Chondrocyte (in vitro differentiated cells): Measurements from ENCODE around the gene FZR1. TPM values are rescaled to one million over a fixed set of nuclear protein-coding genes. Genes with fewer than 3 reads are reported as not detected.

ENCODE experiments used
- DNase-seq: peaks from one replicate; pipeline ENCODE4 v3.0.0; 2021; ENCODE audit warnings: mixed read lengths, low spot score
- H3K27ac Mint-ChIP-seq: one replicate; pipeline ENCODE4 v1.8.0; 2021; ENCODE audit warnings: mild to moderate bottlenecking, moderate library complexity, mixed read lengths; ENCODE audit not compliant: unreplicated experiment
- H3K27me3 Mint-ChIP-seq: 2 replicates; pipeline ENCODE4 v1.8.0; 2021; ENCODE audit warnings: low read depth, mixed read lengths
- H3K36me3 Mint-ChIP-seq: 2 replicates; pipeline ENCODE4 v1.8.0; 2021; ENCODE audit warnings: low read depth, mixed read lengths
- H3K4me1 Mint-ChIP-seq: 2 replicates; pipeline ENCODE4 v1.8.0; 2021; ENCODE audit warnings: low read depth, mild to moderate bottlenecking, mixed read lengths
- H3K4me3 Mint-ChIP-seq: one replicate; pipeline ENCODE4 v1.8.0; 2021; ENCODE audit warnings: mild to moderate bottlenecking, moderate library complexity, mixed read lengths; ENCODE audit not compliant: unreplicated experiment
- H3K9me3 Mint-ChIP-seq: 2 replicates; pipeline ENCODE4 v1.8.0; 2021; ENCODE audit warnings: low read depth, mixed read lengths
- total RNA-seq: library from RNA; stranded (reverse); gene quantifications from 3 replicates; pipeline ENCODE4 v1.2.1, GENCODE V29; 2021
- TF ChIP-seq, protein P1 (sequence below): fragments of 200-600 bp; sonication (generic); IDR thresholded peaks from 2 replicates; pipeline ENCODE4 v1.5.0; 2021; ENCODE audit warnings: antibody characterized with exemption, mild to moderate bottlenecking, moderate library complexity

The FZR1 gene
- total RNA-seq, 1 donor from 2014 or later = 35.0 TPM

DNA sequence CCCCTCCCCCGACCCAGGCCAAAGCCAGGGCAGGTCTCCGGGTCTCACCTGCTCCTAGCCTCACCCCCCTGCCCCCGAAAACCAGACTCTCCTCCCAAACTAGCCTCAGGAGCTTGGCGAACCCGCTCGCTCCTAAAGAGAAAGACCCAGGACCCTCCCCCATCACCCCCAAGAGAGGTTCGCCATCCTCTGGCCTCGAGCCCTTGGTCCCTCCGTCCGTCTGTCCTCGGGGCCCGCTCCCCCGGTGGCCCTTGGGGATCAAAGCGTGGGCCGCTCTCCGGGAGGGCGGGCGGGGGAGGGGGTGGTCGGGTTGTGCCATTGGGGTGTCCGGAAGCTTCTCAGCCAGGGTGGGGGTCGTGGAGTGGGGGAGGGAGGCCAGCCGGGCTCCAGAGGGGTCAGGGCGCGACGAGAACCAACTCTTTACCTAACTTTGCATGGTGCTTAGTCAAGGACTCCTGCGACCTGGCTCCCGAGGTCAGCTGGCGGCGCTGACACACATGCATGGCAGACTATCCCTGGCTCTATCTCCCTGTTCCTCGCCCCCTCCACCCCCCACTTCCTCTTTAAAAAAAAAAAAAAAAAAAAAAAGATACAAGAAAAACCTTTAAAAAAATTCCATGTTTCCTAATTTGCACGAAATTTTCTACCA, 41.4 kb upstream of the FZR1 start:
- TF ChIP-seq, protein P1, sequence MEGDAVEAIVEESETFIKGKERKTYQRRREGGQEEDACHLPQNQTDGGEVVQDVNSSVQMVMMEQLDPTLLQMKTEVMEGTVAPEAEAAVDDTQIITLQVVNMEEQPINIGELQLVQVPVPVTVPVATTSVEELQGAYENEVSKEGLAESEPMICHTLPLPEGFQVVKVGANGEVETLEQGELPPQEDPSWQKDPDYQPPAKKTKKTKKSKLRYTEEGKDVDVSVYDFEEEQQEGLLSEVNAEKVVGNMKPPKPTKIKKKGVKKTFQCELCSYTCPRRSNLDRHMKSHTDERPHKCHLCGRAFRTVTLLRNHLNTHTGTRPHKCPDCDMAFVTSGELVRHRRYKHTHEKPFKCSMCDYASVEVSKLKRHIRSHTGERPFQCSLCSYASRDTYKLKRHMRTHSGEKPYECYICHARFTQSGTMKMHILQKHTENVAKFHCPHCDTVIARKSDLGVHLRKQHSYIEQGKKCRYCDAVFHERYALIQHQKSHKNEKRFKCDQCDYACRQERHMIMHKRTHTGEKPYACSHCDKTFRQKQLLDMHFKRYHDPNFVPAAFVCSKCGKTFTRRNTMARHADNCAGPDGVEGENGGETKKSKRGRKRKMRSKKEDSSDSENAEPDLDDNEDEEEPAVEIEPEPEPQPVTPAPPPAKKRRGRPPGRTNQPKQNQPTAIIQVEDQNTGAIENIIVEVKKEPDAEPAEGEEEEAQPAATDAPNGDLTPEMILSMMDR = no peak
- no peaks in the 10 kb centered on the region for H3K9me3 Mint-ChIP-seq
- peaks cover 34% of the 10 kb centered on the region for H3K4me1 Mint-ChIP-seq
- H3K4me3 Mint-ChIP-seq = no peak overlapping the region
- H3K27me3 Mint-ChIP-seq = no peaks in the 10 kb centered on the region
- no peak for DNase-seq
- H3K27ac Mint-ChIP-seq = no peak overlapping the region
- H3K36me3 Mint-ChIP-seq = peaks cover 9% of the 10 kb centered on the region

DNA sequence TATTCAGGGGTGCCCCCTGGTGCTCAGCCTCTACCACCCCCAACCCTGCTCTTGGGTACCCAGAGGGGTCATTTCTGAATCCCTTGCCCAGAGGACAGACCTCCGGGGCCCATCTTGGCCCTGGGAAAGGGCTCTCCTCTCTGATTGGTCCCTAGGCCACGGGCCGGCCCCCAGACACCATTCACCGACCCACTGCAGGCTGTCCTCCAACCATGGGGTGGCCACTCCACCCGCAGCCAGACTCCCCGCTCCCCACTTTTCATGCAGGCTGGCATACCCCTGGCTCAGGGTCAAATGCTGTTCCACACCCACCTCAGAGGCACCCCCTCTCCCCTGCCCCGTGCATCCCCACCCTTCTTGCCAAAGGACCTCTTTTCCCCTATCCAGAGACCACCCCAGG, 40.6 kb upstream of the FZR1 start:
- peaks cover 7% of the 10 kb centered on the region for H3K36me3 Mint-ChIP-seq
- no peaks in the 10 kb centered on the region for H3K27me3 Mint-ChIP-seq
- H3K4me3 Mint-ChIP-seq = no peak overlapping the region
- peaks cover 27% of the 10 kb centered on the region for H3K4me1 Mint-ChIP-seq
- no peak for DNase-seq
- H3K27ac Mint-ChIP-seq = peak overlapping the region; percentile 54
- TF ChIP-seq, protein P1 = no peak
- no peaks in the 10 kb centered on the region for H3K9me3 Mint-ChIP-seq

DNA sequence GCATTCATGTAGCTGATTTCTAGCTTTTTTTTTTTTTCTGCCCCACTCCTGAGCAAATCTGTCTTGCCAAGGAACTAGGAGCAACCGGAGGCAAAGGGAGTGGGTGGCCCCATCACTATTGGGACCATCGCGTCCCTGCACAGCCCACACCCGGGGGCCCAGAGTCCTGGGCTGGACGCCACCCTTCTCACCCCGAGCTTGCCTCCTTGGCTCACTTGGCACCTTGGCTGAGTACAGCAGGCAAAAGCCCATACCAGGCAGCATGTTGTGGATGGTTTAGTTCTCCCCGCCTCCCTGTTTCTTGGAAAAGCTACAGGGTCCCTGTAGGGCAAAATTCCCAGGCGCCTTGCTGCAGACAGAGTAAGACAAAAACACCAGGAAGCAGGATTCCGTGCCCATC, 39.5 kb upstream of the FZR1 start:
- Mint-ChIP-seq H3K36me3 (peaks cover 7% of the 10 kb centered on the region), H3K27ac (no peak overlapping the region), H3K27me3 (no peaks in the 10 kb centered on the region), H3K4me3 (no peak overlapping the region), H3K9me3 (no peaks in the 10 kb centered on the region), H3K4me1 (peaks cover 24% of the 10 kb centered on the region)
- TF ChIP-seq, protein P1 = no peak
- DNase-seq = no peak

DNA sequence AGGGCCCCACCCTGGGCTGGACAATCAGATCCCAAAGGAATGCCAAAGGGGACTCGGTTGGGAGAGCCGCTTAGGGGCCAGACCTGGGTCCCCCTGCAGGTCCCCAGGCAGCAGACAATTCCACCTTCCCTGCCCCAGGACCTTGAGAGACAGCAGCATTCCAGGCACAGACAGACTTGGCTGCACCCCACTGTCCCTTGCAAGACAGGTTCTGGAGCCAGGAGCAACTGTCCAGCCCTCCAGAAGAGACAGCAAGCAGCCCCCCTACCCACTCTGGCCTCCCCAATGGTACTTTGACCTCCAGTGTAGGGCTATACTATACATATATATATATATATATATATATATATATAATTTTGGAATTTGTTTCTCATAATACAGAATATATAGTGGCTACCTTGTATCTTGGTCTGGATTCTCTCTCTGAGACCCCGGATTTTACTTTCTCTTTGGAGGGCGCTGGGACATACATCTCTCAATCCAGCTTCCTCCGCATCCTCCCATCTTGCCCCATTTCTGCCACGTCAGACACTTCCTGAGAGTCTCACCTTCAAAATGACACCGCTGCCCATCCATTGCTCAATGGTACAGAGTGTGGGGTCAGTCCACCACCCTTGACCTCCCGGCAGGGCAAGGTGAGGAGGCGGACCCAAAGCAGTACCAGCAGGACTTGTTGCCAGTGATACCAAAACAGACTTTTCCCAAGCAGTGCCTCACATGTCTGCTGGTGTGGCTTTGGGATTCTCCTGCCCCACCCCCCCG, 38.5 kb upstream of the FZR1 start:
- Mint-ChIP-seq H3K27me3 (no peaks in the 10 kb centered on the region), H3K27ac (no peak overlapping the region), H3K4me1 (peaks cover 24% of the 10 kb centered on the region), H3K36me3 (peaks cover 7% of the 10 kb centered on the region), H3K4me3 (no peak overlapping the region), H3K9me3 (no peaks in the 10 kb centered on the region)
- no peak for DNase-seq
- TF ChIP-seq, protein P1 = no peak

DNA sequence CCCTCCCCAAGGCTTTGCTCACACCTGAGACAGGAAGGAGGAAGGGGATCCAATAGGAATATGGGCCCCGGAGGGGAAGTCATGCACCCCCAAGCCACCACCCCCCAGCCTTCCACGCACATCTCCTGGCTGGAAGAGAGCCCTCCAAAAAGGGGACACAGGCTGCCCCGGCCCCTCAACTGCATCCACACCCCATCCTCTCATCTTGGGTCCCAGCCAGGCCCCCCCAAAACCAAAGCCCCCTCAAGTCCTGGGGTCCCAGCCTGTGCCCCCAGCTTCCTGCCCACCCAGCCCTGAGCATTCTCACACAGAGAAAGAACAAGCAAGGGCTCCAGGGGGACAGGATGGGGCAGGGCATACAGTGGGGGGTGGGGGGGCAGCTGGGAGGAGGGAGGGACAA, 37.9 kb upstream of the FZR1 start:
- Mint-ChIP-seq H3K9me3 (no peaks in the 10 kb centered on the region), H3K36me3 (peaks cover 4% of the 10 kb centered on the region), H3K27ac (no peak overlapping the region), H3K4me3 (no peak overlapping the region), H3K4me1 (peaks cover 21% of the 10 kb centered on the region), H3K27me3 (no peaks in the 10 kb centered on the region)
- TF ChIP-seq, protein P1 = no peak
- no peak for DNase-seq
